HCEC 1CT (cell line): ENCODE measurements around the gene WDR36.
A peak's percentile ranks its signal among the peaks of the same experiment; 100 is the strongest.

ENCODE experiments used
- DNase-seq: peaks from one replicate; pipeline ENCODE4 v3.0.0-alpha.2; 2017

Gene WDR36

DNA sequence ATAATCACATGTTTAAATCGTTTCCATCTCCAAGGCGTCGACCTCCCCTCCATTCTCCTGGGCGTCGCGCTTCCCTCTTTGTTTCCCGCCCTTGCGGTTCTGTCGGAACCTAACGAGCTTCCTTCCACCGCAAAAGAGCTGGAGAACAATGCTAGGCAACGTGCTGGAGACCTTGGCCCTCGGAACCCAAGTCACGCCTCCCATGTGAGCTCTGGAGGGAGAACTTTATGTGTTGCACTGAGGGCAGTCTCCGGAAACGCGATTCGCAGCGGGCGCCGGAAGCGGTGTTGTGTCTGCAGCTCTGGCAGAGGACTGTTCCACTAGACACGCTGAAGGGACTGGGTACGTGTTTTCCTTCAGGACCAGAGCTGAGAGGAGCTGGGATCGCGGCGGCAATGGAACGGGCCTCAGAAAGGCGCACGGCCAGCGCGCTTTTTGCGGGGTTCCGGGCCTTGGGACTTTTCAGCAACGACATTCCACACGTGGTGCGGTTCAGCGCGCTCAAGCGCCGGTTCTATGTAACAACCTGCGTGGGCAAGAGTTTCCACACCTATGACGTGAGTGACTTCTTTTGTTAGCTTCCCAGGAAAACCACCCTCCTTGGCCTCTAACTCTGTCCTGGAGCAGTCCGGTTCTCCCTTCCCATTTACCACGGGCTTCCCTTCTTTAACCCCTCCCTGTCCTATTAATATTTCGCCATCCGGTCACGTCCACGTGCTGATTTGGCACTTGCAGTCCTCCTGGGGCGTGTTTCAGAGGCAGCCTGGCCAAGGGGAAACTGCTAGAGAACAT, at the start of gene WDR36:
WDR36 (plus strand) TSS at position 287 of the 792 bp plus-strand sequence; CDS start at position 396, 109 bp downstream.
- DNase-seq: peak; percentile 93

DNA sequence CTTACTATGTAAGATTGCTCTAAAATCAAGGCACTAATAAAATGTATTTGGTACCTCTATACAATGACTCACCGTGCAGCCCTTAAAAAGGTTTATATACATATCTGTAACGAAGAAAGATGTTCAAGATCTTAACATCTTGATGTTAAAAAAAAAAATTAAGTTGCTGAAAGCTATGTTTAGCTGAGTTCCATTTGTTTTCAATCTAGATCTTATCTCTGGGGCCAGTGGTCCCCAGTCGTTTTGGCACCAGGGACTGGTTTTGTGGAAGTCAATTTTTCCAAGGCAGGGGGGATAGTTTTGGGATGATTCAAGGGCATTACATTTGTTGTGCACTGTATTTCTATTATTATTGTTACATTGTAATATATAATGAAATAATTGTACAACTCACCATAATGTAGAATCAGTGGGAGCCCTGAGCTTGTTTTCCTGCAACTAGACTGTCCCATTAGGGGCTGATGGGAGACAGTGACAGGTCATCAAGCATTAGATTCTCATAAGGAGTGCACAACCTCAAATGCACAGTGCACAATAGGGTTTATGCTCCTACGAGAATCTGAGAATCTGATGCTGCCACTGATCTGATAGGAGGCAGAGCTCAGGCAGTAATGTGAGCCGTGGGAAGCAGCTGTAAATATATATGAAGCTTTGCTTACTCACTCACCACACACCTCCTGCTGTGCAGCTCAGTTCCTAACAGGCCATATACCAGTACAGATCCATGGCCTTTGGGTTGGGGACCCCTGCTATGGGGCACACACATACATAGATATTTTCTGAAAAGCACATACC, 48.2 kb upstream of the WDR36 start:
- peak; percentile 77 for DNase-seq

DNA sequence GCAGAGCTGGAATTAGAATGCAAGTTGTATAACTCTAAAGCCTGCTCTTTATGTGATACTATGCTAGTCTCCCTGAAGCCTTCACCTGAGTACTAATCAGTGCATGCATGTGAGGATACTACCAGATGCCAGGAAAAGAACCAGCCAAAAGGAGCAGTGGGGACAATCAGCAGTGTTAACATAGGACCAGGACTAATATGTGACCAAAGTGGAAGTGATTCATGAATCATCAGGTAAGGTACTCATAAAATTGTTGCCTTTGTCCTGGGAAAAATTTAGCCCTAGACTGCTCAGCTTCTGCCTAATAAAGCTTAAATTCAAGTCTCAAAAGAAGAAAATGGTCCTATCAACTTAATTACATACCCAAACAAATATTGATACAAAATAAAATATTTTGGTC, 34.1 kb upstream of the WDR36 start:
- DNase-seq: no peak

DNA sequence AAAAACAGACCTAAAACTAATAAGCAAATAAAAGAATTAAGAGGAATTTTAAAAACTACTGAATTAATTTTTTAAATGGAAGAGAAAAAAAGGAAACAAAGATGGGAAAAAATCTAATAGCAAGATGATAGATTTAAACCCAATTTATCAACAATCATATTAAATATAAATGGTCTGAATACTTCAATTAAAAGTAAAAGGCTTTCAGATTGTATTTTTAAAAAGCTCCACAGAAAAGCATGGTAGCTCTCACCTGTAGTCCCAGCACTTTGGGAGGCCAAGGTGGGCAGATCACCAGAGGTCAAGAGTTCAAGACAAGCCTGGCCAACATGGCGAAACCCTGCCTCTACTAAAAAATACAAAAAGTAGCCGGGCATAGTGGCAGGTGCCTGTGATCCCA, 32.0 kb upstream of the WDR36 start:
- no peak for DNase-seq

DNA sequence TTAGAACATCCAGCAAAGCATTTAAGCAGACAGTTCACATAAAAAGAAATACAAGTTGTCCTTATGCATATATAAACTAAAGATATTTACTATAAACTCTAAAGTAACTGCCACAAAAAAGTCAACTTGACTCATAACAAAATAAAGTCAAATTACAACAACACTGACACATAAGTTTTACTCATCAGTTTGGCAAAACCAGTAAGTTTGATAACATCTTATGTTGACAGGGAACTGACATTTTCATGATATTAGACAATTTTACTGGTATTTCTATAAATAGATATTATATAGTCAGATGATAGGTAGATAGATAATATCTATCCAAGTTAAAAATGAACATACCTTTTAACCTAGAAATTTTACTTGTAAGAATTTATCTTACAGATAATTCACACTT, 30.5 kb upstream of the WDR36 start:
- DNase-seq: peak; percentile 37

- no peak for DNase-seq
Measured at GRCh38 chr5:111063709-111064322, 28.3 kb upstream of the WDR36 start.

DNA sequence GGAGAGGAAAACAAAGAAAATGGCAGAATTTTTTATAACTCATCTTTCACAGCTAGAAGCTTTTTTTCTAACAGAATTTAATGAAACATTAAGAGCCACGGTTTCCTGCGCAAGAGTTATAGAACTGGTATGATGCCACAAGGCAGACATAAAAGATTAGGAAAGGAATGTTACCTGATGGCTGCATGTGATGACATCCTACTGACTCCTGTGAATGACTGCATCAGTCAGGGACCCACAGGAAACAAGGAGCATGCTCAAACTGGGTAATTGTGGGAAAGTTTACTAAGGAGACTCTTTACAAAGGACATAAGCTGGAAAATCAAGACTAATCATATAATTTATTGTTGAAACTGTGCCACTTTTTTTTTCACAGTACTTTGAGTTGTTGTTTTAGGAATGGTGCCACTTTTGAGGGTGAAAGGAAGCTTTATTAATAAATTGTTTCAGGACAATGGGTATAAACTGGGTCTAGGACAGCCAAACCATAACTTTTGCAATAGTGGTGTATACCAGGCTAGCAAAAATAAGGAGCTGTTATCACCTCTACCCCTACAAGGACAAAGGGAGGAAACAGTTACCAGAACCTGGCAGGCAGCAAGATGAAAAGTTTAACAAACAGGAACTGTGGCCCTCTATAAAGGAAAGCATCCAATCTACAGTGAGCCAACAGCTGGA, 25.7 kb upstream of the WDR36 start:
- DNase-seq: no peak

- DNase-seq: peak; percentile 76
Measured at GRCh38 chr5:111068213-111068612, 23.9 kb upstream of the WDR36 start.

DNA sequence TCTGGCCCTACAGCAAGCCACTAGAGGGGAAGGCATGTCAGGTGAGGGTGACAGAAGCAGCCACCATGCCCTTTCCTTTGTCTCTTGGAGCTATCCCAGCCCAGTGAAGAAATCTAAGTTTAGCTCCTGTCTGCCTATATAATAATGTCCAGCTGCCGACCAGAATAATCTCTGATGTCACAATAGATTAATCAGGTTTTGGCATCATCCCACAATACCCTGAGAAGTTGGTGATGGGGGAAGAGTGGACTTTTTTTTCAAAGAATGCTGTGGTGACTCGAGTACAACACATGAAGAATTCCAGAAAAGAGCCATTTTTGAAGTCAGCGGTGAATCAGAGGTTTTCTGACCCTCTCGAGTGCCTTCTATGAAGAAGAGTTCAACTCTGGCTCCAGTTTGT, 22.3 kb upstream of the WDR36 start:
- peak; percentile 70 for DNase-seq

- no peak for DNase-seq
Measured at GRCh38 chr5:111070272-111071134, 21.6 kb upstream of the WDR36 start.

DNA sequence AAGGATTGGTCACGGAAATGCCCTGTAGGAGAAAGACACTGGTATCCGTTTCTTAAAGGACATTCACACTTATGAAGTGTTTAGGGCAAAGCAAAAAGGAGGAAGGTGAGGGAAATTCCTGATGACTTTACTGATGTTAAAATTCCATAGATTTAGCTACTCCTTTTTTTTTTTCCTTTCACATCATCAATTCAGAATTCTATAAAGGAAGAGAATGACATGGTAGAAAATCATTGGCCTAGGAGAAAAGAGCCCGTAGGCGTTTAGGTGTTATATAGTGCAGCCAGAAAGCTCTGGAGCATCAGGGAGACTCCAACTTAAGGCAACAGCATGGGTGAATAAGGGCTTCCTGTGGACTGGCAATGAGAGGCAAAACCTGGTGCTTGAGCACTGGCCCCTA, 20.7 kb upstream of the WDR36 start, which contains the start of gene TSLP:
TSLP (plus strand) TSS at position 301 of the 400 bp plus-strand sequence. CDS start 178 bp downstream, outside the sequence.
- no peak for DNase-seq

- peak; percentile 53 for DNase-seq
Measured at GRCh38 chr5:111072949-111073682, 19.0 kb upstream of the WDR36 start.

DNA sequence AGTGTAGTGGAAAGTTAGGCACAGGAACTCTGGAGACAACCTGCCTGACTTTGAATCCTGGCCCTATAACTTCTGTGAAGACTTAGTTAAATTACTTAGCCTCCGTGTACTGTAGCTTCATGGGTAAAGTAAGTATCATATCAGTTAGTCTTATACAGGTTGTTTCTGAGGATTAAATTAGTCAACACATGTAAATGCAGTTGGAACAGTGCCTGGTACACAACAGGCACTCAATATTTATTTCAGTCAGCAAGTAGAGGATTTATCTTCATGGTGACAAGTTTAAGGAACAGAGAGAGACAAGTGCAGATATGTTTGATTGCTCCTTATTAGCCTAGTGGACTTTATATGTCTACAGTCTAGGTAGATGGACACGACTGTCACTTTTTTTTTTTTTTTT, 17.9 kb upstream of the WDR36 start:
- no peak for DNase-seq

DNA sequence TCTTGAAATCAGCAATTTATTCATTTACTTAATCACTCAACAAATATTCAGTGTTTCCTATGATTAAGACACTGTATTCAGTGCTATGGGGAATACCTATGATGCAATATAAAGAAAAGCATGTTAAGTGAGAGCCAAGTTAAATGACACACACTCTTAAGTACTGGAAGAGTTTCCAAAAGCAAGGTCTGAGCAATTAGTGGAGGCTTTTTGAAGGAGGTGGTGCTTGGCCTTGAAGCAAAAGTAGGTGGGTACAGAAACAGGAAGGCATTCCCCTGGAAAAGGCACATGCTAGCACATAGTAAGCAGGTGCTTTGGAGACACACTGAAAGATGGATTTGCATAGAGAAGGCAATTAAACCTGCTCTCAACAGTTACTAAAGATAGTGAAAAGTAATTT, 16.6 kb upstream of the WDR36 start:
- peak; percentile 98 for DNase-seq

- DNase-seq: peak; percentile 28
Measured at GRCh38 chr5:111076091-111076490, 16.1 kb upstream of the WDR36 start.

- no peak for DNase-seq
Measured at GRCh38 chr5:111077678-111078077, 14.5 kb upstream of the WDR36 start.

DNA sequence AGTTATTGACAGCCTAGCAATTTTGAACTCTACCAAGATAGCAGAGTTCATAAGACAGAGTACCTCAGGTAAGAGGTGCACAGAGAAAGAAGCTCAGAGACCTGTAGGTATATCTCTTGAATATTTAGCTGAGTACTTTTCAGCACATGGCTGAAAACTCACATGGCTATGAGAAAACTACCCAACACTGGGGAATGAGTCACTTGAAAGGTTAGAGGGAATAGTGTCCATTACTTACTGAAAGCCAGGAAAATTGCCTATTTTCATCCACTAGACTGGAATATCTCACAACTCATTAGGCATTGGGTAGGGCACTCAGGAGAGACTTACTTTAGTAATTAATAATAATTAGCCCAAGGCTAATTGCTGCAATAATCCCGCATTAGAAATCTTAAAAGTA, 12.3 kb upstream of the WDR36 start:
- DNase-seq: peak; percentile 25

GRCh38 chr5:111083323-111083722, 8.8 kb upstream of the WDR36 start:
- no peak for DNase-seq

DNA sequence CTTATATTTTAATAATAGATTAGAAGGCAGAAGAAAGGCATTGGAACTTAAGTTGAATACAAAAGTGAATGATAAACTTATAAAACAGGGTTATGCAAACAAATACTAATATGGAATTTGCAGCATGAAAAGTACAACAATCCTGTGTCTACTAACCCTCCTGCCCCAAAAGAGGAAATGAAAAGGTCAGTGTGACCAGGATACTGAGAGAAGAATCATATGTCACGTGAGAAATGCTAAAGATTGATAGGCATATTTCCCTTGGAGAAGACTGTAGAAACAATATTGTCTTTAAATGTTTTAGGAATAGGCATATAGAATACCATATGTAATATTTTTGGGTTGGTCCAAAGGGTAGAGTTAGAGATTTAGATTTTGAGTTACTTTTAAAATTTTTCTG, 3.8 kb downstream of the WDR36 start:
- no peak for DNase-seq

GRCh38 chr5:111099058-111099778, 7.1 kb downstream of the WDR36 start:
- no peak for DNase-seq
